Dermis blood vessel endothelial cell (primary cell): ENCODE data around the gene ZNF26. TPM values are rescaled to one million over a fixed set of nuclear protein-coding genes. Genes with fewer than 3 reads are reported as not detected.
"Not testable (repeated sequence)": the region's sequence is repeated elsewhere in the genome, so short reads cannot be mapped to it uniquely, and the experiment has no call there.

Experiments
- DNase-seq: peaks from one replicate; pipeline ENCODE4 v3.0.0; 2010
- total RNA-seq: library from RNA; depleted of rRNA; stranded (reverse); fragments of >200 nt; gene quantifications from 2 replicates; pipeline ENCODE4 v1.2.3, GENCODE V29; 2014

ZNF26 gene, protein sequence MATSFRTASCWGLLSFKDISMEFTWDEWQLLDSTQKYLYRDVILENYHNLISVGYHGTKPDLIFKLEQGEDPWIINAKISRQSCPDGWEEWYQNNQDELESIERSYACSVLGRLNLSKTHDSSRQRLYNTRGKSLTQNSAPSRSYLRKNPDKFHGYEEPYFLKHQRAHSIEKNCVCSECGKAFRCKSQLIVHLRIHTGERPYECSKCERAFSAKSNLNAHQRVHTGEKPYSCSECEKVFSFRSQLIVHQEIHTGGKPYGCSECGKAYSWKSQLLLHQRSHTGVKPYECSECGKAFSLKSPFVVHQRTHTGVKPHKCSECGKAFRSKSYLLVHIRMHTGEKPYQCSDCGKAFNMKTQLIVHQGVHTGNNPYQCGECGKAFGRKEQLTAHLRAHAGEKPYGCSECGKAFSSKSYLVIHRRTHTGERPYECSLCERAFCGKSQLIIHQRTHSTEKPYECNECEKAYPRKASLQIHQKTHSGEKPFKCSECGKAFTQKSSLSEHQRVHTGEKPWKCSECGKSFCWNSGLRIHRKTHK
- total RNA-seq: 10.1 and 19.2 TPM in 2 replicates

DNA sequence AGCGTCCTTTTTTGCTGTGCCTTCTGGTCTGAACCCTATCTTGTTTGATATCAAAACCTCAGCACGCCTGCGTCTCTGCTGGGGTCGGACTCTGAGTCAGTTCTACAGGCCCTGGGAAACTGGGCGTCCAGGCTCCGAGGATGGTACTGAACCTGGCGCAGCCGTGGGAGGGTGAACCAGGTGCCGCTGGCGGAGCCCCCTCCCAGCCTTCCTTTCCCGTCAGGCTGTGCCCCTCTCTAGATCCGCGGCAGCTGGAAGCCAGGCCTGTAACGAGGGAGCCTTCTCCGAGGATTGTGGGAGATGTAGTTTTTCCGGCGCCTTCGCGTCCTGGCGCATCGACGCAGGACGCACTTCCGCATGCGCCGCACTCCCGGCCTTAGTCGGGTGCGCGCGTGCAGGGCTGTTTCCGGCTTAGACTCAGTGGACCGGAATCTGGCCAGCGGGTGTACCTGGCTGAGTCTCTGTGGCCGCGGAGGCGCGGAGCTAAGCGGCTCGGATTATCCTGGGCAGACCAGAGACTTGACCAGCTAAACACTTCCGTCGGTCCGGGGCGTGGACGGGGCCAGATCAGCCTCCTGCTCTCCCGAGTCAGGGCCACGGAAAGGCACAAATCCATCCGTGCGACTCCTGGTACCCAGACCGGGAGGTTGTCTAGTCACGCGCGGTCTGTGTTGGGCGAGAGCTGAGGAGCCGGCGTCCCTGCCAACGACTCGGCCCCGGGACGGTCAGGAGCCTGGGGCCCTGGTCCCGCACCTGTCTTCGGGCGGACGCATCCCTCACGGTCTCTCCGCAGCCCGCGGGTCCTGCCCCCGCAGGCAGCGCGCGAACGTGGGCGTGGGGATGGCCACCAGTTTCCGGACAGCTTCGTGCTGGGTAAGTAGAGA is at the start of gene ZNF26:
ZNF26 (plus strand) TSS at position 367 of the 884 bp plus-strand sequence; CDS start at position 841, 474 bp downstream.
- DNase-seq: peak; percentile 95

DNA sequence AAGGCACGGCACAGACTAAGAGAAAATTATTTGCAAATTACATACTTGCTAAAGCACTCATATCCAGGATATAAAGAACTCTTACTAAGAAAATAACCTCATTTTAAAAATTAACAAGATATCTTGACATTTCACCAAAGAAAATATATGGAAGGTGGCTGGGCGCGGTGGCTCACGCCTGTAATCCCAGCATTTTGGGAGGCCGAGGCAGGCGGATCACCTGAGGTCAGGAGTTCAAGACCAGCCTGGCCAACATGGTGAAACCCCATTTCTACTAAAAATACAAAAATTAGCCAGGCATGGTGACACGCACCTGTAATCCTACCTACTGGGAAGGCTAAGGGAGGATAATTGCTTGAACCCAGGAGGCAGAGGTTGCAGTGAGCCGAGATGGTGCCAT is 49.2 kb upstream of the ZNF26 start:
- DNase-seq: not testable (repeated sequence)

DNA sequence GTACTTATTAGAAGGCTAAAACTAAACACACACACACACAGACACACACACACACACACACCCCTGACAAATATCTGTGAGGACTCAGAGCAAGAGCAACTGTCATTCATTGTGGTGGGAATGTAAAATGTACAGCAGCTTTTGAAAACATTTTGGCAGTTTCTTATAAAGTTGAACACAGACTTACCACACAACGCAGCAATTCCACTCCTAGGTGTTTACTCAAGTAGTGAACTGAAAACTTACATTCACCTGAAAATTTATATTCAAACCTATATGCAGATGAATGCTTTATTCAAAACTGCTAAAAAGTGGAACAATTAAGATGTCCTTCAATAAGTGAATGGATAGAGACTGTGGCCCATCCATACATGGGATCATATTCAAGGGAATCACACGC is 48.7 kb upstream of the ZNF26 start:
- no peak for DNase-seq

DNA sequence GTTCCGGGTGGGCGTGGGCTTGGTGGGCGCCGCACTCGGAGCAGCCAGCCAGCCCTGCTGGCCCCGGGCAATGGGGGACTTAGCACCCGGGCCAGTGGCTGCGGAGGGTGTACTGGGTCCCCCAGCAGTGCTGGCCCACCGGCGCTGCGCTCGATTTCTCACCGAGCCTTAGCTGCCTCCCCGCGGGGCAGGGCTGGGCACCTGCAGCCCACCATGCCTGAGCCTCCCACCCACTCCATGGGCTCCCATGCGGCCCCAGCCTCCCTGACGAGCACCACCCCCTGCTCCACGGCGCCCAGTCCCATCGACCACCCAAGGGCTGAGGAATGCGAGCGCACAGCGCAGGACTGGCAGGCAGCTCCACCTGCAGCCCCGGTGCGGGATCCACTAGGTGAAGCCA is 47.4 kb upstream of the ZNF26 start:
- not testable (repeated sequence) for DNase-seq

DNA sequence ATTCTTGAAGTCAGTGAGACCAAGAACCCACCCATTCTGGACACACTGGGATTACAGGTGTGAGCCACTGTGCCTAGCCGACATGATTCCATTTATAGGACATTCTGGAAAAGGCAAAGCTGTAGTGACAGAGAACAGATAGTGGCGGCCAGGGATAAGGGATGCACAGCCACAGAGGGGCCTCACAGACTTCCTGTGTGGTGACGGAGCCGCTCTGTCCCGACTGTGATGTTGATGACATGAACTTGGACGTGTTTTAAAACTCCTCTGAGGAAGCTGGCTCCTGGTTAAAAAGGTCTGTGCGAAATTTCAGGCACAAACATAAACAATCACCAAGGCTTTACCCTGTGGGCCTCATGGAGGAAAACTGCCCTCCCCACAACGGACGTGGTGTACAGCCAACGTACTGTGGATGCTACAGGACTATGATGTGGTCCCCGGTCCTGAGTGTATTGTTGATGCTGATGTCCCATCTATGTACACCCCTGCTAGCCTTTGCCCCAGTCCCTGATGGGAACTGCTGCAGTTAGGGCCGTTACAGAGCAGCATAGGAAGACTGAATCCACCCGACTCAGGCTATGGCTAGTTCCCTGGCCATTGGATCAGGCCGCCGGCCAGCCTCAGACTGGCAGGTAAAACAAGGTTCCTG is 46.0 kb upstream of the ZNF26 start:
- DNase-seq: no peak

DNA sequence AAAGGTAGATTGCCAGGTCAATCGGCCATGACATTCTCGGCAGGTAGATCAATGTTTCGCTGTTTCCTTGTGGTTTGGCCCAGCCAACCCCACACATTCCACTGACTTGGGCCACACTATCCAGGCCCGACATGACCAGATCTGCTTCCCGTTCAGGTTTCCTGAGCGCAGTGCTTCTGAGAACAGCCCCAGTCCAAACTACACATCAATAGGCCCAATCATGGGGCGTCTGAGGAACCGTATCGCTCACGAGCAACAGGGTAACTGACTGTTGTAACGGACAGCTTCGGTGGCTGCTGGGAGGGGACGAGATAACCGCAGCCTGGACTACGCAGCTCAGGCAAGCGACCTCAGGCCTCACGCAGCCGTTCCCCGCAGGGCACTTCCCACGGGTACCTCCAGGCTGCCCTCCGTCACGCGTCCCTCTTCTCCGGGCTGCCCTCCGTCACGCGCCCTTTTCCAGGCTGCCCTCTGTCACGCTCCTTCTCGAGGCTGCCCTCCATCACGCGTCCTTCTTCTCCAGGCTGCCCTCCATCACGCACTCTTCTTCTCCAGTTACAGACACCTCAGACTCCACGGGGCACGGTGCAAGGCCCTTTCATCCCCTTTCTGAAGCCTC is 44.7 kb upstream of the ZNF26 start:
- no peak for DNase-seq

DNA sequence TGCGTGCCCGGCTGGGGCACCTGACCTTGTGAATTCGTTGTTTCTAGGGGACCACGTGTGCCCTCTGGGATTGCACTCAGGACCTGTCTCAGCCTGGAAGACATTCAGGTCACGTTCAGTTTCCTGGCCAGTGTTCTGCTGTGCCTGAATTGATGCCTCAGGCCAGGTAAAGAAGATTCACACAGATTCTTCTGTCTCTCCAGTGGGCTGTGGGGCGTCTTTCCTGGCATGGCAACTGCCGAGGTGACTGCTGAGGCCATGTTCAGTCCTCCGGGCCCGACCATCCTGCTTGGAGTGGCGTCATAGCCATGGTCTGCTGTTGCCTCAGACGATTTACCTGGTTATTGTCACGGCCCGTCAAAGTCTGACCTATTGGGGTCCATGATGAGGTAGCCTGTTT is 43.6 kb upstream of the ZNF26 start:
- no peak for DNase-seq

DNA sequence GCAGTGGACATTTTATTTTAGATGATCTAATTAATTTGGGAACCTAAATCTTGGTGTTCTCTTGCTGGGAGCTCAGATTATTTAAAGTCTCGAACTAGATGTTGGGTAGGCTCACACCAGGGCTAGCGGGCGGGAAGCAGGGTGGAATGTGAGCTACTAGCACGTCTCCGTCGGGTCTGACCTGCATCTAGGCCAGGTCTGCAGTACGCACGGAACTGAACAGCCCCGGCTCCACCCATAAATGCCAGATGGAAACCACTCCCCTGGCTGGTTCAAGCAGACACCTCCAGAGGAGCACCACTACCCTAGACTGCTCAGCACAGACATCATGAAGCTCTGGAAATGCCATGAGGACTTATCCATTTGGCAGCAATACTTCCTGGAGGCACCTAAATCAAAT is 40.4 kb upstream of the ZNF26 start:
- no peak for DNase-seq

DNA sequence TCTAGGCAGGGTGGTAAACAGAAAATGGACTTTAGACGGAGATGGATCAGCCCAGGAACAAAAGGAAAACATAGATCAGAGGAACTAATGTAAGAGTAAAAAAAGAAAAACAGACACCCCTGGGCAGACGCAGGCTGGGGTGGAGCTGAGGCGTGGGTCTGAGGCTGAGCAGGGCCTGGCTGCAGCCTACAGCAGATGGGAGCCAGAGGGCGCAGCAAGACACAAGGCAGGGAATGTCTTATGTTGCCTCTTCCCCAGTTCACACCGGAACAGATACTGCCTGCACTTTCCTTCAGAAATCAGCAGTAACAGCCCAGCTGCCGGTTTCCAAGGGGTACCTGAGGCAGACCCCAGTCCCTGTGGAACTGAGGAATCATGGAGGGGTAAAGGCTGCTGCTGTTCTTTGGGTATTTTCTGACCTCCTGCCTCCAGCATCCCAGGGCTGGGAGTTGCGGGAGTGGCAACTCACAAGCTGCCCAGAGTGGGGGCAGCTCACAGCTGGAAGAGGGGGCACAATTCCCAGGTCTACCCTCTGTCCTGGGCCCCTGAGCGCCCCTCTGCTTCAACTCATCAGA is 39.8 kb upstream of the ZNF26 start:
- no peak for DNase-seq

DNA sequence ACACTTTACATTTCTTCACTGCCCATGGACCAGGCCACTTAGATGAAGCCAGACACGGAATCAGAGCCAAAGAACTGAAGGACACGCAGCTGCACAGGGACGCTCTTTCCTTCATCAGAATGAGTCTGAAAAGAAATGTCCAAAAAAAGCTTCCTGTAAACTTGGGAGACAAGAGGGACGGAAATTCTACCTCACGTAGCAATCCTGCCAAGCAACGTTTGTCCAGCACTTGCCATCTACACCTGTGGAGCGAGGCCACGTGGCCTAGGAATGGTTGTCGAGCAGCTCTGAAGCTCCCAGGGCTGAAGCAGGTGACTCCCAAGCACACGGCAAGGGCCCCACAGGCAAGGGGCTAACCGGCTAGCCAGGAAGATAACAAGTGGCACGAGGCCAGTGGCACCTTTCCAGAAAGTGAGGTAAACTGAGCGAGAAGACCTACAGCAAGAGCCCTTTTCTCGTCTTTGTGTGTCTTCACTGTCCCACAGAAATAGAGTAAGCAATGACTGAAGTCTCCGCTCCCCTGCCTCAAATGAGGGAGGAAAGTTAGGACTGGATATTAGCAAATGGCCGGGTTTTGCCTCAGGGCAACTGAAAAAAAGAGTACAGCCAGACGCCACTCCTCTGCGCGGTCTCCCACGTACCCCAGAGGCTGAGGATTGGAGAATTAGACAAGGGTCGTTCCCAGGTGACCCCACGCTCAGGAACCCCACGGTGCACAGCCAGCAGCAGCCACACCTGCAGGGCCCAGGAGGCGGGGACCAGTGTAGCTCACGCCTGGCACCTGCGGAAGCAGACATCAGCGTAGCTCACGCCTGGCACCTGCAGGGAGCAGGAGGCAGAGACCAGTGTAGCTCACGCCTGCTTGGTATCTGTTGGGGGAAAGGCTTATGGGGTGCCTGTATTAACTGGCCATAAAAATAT is 37.8 kb upstream of the ZNF26 start:
- DNase-seq: no peak

DNA sequence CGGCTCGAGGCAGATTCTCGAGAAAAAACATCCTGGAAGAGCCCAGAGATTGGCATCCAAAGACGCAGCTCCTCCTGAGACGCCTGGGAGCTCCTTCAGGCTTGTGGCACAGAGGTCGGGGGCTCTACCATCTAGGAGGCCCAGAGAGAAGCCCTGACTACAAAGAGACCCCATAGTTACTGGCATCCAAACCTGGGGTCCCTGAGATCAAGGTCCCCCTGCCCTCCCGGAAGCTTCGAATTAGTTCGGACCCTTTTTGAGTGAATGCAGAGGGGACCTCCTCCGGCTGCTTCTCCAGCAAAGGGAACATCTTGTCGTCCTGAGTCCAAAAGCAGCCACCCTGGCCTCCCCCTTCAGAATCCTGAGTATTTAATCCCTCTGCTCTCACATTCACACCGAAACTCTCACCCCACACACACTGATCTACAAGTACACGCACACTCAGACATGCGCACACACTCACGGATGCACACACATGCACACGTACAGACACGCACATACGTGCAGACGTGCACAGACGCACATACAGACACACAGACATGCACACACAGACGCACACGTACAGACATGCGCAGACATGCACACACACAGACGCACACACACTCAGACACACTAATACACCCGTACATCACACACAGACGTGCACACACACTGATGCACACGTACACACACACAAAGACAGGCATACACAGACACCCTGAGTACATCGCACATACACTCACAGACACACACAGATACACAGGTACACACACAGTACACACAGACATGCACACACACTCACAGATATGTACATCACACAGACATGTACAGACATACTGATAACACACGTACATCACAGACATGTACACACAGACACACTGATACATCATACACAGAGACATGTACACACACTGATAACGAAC is 36.0 kb upstream of the ZNF26 start:
- no peak for DNase-seq

DNA sequence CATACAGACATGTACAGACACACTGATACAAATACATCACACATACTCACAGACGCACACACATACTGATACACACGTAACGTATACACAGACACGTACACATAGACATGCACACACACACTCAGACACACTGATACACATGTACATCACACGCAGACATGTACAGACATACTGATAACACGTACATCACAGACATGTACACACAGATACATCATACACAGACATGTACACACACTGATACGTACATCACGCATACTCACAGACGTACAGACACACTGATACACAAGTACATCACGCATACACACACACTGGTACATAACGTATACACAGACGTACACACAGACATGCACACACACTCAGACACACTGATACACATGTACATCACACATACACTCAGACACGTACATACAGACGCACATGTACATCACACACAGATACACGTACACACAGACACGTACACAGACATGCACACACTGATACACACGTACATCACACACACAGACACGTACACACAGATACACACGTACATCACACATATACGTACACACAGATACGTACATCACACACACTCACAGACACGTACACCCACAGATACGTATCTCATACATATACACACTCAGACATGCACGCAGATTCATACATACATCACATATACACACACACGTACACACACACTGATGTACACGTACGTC is 35.2 kb upstream of the ZNF26 start:
- no peak for DNase-seq

DNA sequence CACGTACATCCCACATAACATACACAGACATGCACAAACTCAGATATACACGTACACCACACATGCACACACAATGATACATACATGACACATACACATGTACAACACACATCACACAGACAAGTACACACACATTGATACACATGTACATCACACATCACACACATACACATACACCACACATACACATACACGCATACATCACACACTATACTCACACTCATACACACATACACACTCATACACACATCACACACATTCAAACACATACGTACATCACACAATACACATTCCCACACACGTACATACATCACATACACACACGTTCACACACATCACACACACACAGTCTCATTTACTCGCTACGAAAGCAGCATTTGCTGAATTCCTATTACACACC is 34.5 kb upstream of the ZNF26 start:
- DNase-seq: no peak

DNA sequence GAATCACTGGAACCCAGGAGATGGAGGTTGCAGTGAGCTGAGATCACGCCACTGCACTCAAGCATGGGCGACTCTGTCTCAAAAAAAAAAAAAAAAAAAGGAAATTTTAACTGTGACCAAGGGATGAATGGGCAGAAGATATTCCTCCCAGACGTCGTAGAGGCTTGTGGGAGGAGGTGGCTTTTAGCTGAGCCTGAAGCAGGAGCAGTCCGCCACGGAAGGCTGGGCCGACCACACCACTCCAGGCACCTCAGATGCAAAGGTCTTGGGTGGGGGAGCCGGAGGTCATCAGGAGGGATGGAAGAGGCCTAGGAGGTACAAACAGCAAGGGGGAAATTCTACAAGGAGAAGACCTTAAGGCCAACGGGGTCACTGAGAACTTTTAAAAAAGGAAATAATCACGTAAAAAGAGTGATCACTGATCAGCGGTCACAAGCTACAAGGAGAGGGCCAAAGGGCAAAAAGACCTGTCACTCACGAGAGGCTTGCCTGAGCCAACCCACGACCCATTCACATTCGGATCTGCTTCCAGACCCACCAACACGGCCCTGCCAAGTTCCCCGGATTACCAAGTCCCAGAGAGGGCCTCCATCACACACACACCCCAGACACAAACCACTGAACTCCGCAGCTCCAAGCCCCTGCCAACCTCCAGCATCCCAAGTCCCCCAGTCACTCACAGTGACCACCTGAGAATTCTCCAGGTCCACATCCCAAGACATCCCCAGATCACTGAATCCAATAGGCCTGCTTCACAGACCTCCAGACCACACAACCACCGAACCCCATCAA is 33.6 kb upstream of the ZNF26 start:
- no peak for DNase-seq

DNA sequence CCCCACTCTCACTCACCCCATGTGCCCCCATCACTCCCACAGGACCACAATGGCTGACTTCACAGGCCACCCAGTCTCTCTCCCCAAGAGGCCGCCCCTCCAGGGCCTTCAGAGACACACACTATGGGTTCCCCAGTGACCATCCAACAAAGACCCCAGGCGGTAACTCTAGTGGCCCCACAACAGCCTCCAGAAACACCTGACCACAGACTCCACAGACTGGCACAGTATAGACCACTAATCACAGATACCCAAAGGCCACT is 33.1 kb upstream of the ZNF26 start:
- no peak for DNase-seq

DNA sequence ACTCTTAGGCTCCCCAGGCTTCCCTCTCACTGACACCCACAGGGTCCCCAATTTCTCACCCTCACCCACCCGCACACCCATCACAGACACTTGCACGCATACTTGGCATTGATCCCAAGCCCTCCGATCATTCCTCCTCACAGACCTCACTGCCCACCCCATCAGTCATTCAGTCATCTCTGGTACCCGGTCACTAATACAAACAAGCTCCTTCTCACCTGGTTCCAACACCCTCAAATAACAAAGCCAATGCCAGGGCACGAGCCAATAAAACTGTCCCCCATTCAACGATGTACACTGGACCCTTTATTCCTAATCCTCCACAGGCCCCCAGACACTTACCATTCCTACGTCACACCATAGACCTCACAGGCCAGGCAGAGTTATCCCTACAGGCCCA is 32.4 kb upstream of the ZNF26 start:
- no peak for DNase-seq

DNA sequence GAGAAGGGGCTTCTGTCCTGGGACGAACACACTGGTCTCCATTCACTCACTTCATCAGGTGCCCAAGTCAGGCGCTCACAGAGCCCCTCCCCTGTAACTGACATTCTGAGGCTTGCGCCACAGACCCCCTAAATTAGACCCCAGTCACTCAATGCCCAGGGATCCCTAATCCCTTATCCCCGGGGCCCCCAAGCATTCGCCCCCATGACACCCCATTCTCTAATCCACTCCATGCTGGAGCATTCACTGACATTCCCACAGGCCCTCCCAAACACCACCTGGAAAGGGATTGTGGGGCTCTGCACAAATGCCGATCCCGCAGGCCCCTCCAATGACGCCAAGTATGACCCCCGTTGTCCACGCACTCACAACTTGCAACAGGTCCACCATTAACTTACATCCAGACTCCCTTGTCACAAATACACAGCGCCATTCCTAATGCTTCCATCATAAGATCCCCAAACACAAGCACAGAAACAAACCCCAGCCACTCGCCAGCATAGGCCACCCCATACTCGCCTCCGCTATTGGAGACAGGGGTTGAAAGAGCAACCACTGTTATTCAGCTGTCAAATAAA is 31.6 kb upstream of the ZNF26 start:
- DNase-seq: no peak
